Heart left ventricle (tissue), 13 donors: Measurements from ENCODE around the gene RBM18.

Experiments
- POLR2A ChIP-seq, 2 donors: fragments of 450-650 bp; IDR thresholded peaks; one replicate each; pipeline ENCODE4 v1.6.1; 2017; ENCODE audit warnings: antibody characterized with exemption in 2 of 2, mild to moderate bottlenecking in 2 of 2, moderate library complexity in 2 of 2
- TF ChIP-seq, protein P1 (sequence below), 12 donors: fragments of 200-600 bp; sonication (generic) in 4 of 12; IDR thresholded peaks; one replicate each; pipeline versions ENCODE4 v1.5.0 to v1.8.0; 2018 to 2022; ENCODE audit warnings: antibody characterized with exemption in 12 of 12, mild to moderate bottlenecking in 5 of 12
- donor health status: ischemic (EF 13 %, LVEDD 7.1; RV severe dilation, severe dysfunction).
- donor health status: DM: no; HTN: yes; CAD: no.
- donor health status: DM: no; HTN: no; CAD: no.
- donor health status: ischemic (EF 25% LVEDD 6.9; RV normal size, moderate dysfunction).
- donor health status: ischemic (EF 25% LVEDD 5.7; RV mildly dilated, moderate dysfunction).
- donor health status: ischemic (EF 35%, LVEDD 5.7; RV mildly dilated, moderate dysfunction).
- donor health status: nonischemic (EF 11% LVEDD 7.7; RV severe dilation, severe dysfunction).
- donor health status: DM: yes; HTN: yes; CAD: no.
- donor health status: PGD.
- donor health status: ischemic (EF 29% LVEDD 5.4; RV normal size, mild dysfunction).
- donor health status: nonischemic (EF 23%, LVEDD 6.1; RV moderate dilation, normal function).

GRCh38 chr9:122277285-122277897, 12.8 kb upstream of the RBM18 start:
- TF ChIP-seq, protein P1, sequence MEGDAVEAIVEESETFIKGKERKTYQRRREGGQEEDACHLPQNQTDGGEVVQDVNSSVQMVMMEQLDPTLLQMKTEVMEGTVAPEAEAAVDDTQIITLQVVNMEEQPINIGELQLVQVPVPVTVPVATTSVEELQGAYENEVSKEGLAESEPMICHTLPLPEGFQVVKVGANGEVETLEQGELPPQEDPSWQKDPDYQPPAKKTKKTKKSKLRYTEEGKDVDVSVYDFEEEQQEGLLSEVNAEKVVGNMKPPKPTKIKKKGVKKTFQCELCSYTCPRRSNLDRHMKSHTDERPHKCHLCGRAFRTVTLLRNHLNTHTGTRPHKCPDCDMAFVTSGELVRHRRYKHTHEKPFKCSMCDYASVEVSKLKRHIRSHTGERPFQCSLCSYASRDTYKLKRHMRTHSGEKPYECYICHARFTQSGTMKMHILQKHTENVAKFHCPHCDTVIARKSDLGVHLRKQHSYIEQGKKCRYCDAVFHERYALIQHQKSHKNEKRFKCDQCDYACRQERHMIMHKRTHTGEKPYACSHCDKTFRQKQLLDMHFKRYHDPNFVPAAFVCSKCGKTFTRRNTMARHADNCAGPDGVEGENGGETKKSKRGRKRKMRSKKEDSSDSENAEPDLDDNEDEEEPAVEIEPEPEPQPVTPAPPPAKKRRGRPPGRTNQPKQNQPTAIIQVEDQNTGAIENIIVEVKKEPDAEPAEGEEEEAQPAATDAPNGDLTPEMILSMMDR (IDR thresholded peaks at IDR 0.05), result no peak
- no peak for TF ChIP-seq POLR2A (IDR thresholded peaks at IDR 0.05)
